H9 (cell line): Measurements from ENCODE around the gene USP53. TPM values are rescaled to one million over a fixed set of nuclear protein-coding genes. Genes with fewer than 3 reads are reported as not detected.

Experiments used
- DNase-seq: peaks from one replicate; pipeline ENCODE4 v3.0.0-alpha.2; 2017
- H2AFZ ChIP-seq: one replicate; pipeline ENCODE4 v1.6.1; 2013; ENCODE audit warnings: mild to moderate bottlenecking, low read length, control low read depth, moderate library complexity
- H2AK5ac ChIP-seq: 2 replicates; pipeline ENCODE4 v1.6.1; 2013; ENCODE audit warnings: low read length, control low read depth, mixed read lengths; ENCODE audit not compliant: insufficient read length
- H2BK120ac ChIP-seq: one replicate; pipeline ENCODE4 v1.6.1; 2013; ENCODE audit warnings: low read depth, mild to moderate bottlenecking, low read length, control low read depth, inconsistent platforms; ENCODE audit not compliant: poor library complexity, severe bottlenecking
- H2BK12ac ChIP-seq: 2 replicates; pipeline ENCODE4 v1.6.1; 2013; ENCODE audit warnings: low read length, control low read depth, mixed read lengths, low read depth; ENCODE audit not compliant: insufficient read length
- H2BK15ac ChIP-seq: 2 replicates; pipeline ENCODE4 v1.6.1; 2013; ENCODE audit warnings: low read depth, low read length, control low read depth
- H2BK20ac ChIP-seq: one replicate; pipeline ENCODE4 v1.6.1; 2013; ENCODE audit warnings: low read depth, mild to moderate bottlenecking, low read length, control low read depth, inconsistent platforms; ENCODE audit not compliant: poor library complexity, severe bottlenecking
- H2BK5ac ChIP-seq: 2 replicates; pipeline ENCODE4 v1.6.1; 2013; ENCODE audit warnings: low read length, control low read depth, mixed read lengths; ENCODE audit not compliant: insufficient read length
- H3K14ac ChIP-seq: 2 replicates; pipeline ENCODE4 v1.6.1; 2013; ENCODE audit warnings: low read length, control low read depth; ENCODE audit not compliant: insufficient read depth
- H3K18ac ChIP-seq: 2 replicates; pipeline ENCODE4 v1.6.1; 2013; ENCODE audit warnings: low read depth, mild to moderate bottlenecking, mixed read lengths, low read length, control low read depth; ENCODE audit not compliant: insufficient read length
- H3K23ac ChIP-seq: 2 replicates; pipeline ENCODE4 v1.6.1; 2013; ENCODE audit warnings: low read length, control low read depth, mixed read lengths, low read depth; ENCODE audit not compliant: insufficient read length
- H3K23me2 ChIP-seq: 2 replicates; pipeline ENCODE4 v1.6.1; 2013; ENCODE audit warnings: low read depth, mild to moderate bottlenecking, mixed read lengths, low read length, control low read depth; ENCODE audit not compliant: insufficient read length, poor library complexity, severe bottlenecking
- H3K27ac ChIP-seq: 2 replicates; pipeline ENCODE4 v1.5.1; 2013; ENCODE audit warnings: low read length, control low read depth, mixed read lengths, low read depth; ENCODE audit not compliant: insufficient read length
- H3K27me3 ChIP-seq: 2 replicates; pipeline ENCODE4 v1.6.1; 2013; ENCODE audit warnings: low read length, control low read depth, inconsistent platforms; ENCODE audit not compliant: insufficient read depth
- H3K4ac ChIP-seq: 2 replicates; pipeline ENCODE4 v1.6.1; 2013; ENCODE audit warnings: low read depth, mild to moderate bottlenecking, control low read depth, inconsistent platforms, low read length, moderate library complexity
- H3K4me1 ChIP-seq: 2 replicates; pipeline ENCODE4 v1.6.1; 2013; ENCODE audit warnings: low read length, control low read depth, inconsistent platforms; ENCODE audit not compliant: insufficient read depth
- H3K4me2 ChIP-seq: 2 replicates; pipeline ENCODE4 v1.6.1; 2013; ENCODE audit warnings: low read length, control low read depth, mixed read lengths; ENCODE audit not compliant: insufficient read length, insufficient read depth
- H3K56ac ChIP-seq: 2 replicates; pipeline ENCODE4 v1.6.1; 2013; ENCODE audit warnings: low read depth, mild to moderate bottlenecking, mixed read lengths, low read length, control low read depth; ENCODE audit not compliant: insufficient read length
- H3K79me1 ChIP-seq: 2 replicates; pipeline ENCODE4 v1.6.1; 2013; ENCODE audit warnings: low read depth, mild to moderate bottlenecking, moderate library complexity, low read length, control low read depth, inconsistent platforms; ENCODE audit not compliant: insufficient read depth, poor library complexity, severe bottlenecking
- H3K79me2 ChIP-seq: 2 replicates; pipeline ENCODE4 v1.6.1; 2013; ENCODE audit warnings: low read length, control low read depth, inconsistent platforms; ENCODE audit not compliant: insufficient read depth
- H3K9ac ChIP-seq: 2 replicates; pipeline ENCODE4 v1.6.1; 2013; ENCODE audit warnings: low read length, control low read depth, mixed read lengths; ENCODE audit not compliant: insufficient read length; ENCODE audit errors: extremely low read depth
- H3K9me3 ChIP-seq: one replicate; pipeline ENCODE4 v1.6.1; 2013; ENCODE audit warnings: low read depth, low read length, inconsistent platforms; ENCODE audit not compliant: control insufficient read depth
- H3T11ph ChIP-seq: one replicate; pipeline ENCODE4 v1.6.1; 2013; ENCODE audit warnings: mild to moderate bottlenecking, low read length, control low read depth, inconsistent platforms
- H4K20me1 ChIP-seq: one replicate; pipeline ENCODE4 v1.6.1; 2013; ENCODE audit not compliant: control insufficient read depth, insufficient read length, insufficient read depth
- H4K5ac ChIP-seq: 2 replicates; pipeline ENCODE4 v1.6.1; 2013; ENCODE audit warnings: low read depth, mild to moderate bottlenecking, mixed read lengths, low read length, control low read depth; ENCODE audit not compliant: insufficient read length
- H4K8ac ChIP-seq: replicated peaks from 2 replicates; pipeline ENCODE4 v1.6.1; 2013; ENCODE audit warnings: low read length, control low read depth, mixed read lengths, low read depth; ENCODE audit not compliant: insufficient read length
- H4K91ac ChIP-seq: 2 replicates; pipeline ENCODE4 v1.6.1; 2013; ENCODE audit warnings: low read depth, mild to moderate bottlenecking, moderate library complexity, mixed read lengths, low read length, control low read depth; ENCODE audit not compliant: insufficient read length
- H3K27ac Mint-ChIP-seq, 3 experiments: 2 replicates in 2 of 3; 3 replicates in 1 of 3; pipeline ENCODE4 v1.8.0; 2020 to 2021; ENCODE audit warnings: mixed read lengths in 3 of 3, mild to moderate bottlenecking in 1 of 3, moderate library complexity in 1 of 3
- H3K27me3 Mint-ChIP-seq: 2 replicates; pipeline ENCODE4 v1.8.0; 2021; ENCODE audit warnings: low read depth, mild to moderate bottlenecking, moderate library complexity, mixed read lengths
- H3K36me3 Mint-ChIP-seq, 3 experiments: 2 replicates in 2 of 3; 3 replicates in 1 of 3; pipeline ENCODE4 v1.8.0; 2020 to 2021; ENCODE audit warnings: low read depth in 3 of 3, mixed read lengths in 3 of 3; ENCODE audit not compliant: insufficient read depth in 1 of 3
- H3K4me1 Mint-ChIP-seq, 2 experiments: 2 replicates each; pipeline ENCODE4 v1.8.0; 2020; ENCODE audit warnings: mixed read lengths in 2 of 2
- H3K4me3 Mint-ChIP-seq, 2 experiments: 2 replicates in 1 of 2; 3 replicates in 1 of 2; pipeline ENCODE4 v1.8.0; 2020 to 2021; ENCODE audit warnings: mild to moderate bottlenecking in 2 of 2, mixed read lengths in 2 of 2, moderate library complexity in 1 of 2
- H3K9me3 Mint-ChIP-seq, 2 experiments: 2 replicates in 1 of 2; 3 replicates in 1 of 2; pipeline ENCODE4 v1.8.0; 2020; ENCODE audit warnings: mild to moderate bottlenecking in 2 of 2, mixed read lengths in 2 of 2, moderate library complexity in 1 of 2
- total RNA-seq: library from RNA; stranded (reverse); gene quantifications from 2 replicates; pipeline ENCODE4 v1.2.1, GENCODE V29; 2021
- TF ChIP-seq, protein P1 (sequence below): fragments of 200-600 bp; sonication (generic); conservative IDR thresholded peaks from 3 replicates; pipeline ENCODE4 v1.8.0; 2021; ENCODE audit warnings: antibody characterized with exemption, mild to moderate bottlenecking

Gene USP53
- total RNA-seq, 1 experiment from 2014 or later: 18.4 TPM

DNA sequence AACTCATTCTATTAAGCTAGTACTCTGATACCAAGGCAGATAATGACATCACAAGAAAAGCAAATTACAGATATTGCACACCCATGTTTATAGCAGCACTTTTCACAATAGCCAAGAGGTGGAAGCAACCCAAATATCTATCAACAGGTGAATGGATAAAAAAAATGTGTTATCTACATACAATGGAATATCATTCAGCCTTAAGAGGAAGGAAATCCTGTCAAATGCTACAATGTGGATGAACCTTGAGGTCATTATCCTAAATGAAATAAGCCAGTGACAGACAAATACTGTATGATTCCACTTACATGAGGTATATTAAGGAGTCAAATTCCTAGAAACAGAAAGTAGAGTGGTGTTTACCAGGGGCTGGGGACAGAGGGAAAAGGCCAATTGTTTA, 95.1 kb downstream of the USP53 start:
- H3T11ph ChIP-seq: no peak overlapping the region
- H2BK12ac ChIP-seq: no peak overlapping the region
- TF ChIP-seq, protein P1, sequence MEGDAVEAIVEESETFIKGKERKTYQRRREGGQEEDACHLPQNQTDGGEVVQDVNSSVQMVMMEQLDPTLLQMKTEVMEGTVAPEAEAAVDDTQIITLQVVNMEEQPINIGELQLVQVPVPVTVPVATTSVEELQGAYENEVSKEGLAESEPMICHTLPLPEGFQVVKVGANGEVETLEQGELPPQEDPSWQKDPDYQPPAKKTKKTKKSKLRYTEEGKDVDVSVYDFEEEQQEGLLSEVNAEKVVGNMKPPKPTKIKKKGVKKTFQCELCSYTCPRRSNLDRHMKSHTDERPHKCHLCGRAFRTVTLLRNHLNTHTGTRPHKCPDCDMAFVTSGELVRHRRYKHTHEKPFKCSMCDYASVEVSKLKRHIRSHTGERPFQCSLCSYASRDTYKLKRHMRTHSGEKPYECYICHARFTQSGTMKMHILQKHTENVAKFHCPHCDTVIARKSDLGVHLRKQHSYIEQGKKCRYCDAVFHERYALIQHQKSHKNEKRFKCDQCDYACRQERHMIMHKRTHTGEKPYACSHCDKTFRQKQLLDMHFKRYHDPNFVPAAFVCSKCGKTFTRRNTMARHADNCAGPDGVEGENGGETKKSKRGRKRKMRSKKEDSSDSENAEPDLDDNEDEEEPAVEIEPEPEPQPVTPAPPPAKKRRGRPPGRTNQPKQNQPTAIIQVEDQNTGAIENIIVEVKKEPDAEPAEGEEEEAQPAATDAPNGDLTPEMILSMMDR: no peak
- no peak overlapping the region for H2BK20ac ChIP-seq
- H3K27me3 Mint-ChIP-seq: 0 out of 2 replicates have a peak, but pooled peaks cover 3% of the 10 kb centered on the region
- H3K23me2 ChIP-seq: no peaks in the 10 kb centered on the region
- H2BK15ac ChIP-seq: no peak overlapping the region
- no peak overlapping the region for H2BK120ac ChIP-seq
- H3K14ac ChIP-seq: no peak overlapping the region
- no peak overlapping the region for H3K27ac ChIP-seq
- no peaks in the 10 kb centered on the region for H3K4me1 Mint-ChIP-seq
- no peak overlapping the region for H3K9ac ChIP-seq
- no peaks in the 10 kb centered on the region for H3K9me3 Mint-ChIP-seq
- H3K4ac ChIP-seq: no peak overlapping the region
- no peaks in the 10 kb centered on the region for H3K36me3 Mint-ChIP-seq
- H4K5ac ChIP-seq: no peak overlapping the region
- no peak overlapping the region for H3K18ac ChIP-seq
- H3K4me1 ChIP-seq: no peaks in the 10 kb centered on the region
- no peaks in the 10 kb centered on the region for H3K9me3 ChIP-seq
- DNase-seq: no peak
- H3K79me2 ChIP-seq: no peaks in the 10 kb centered on the region
- no peak overlapping the region for H3K56ac ChIP-seq
- no peak overlapping the region for H3K27ac Mint-ChIP-seq
- H3K79me1 ChIP-seq: no peaks in the 10 kb centered on the region
- H3K4me3 Mint-ChIP-seq: no peak overlapping the region
- H2BK5ac ChIP-seq: no peak overlapping the region
- no peaks in the 10 kb centered on the region for H4K20me1 ChIP-seq
- no peak overlapping the region for H3K23ac ChIP-seq
- H4K8ac ChIP-seq: no peak overlapping the region
- no peak overlapping the region for H2AFZ ChIP-seq
- no peaks in the 10 kb centered on the region for H3K27me3 ChIP-seq
- H4K91ac ChIP-seq: no peak overlapping the region
- H2AK5ac ChIP-seq: no peak overlapping the region
- H3K4me2 ChIP-seq: no peak overlapping the region
